Endodermal cell (in vitro differentiated cells): ENCODE measurements around the gene NGEF. TPM values are rescaled to one million over a fixed set of nuclear protein-coding genes. Genes with fewer than 3 reads are reported as not detected.

ENCODE experiments used
- DNase-seq: peaks from one replicate; pipeline ENCODE4 v3.0.0-alpha.2; 2017
- H3K27ac ChIP-seq: 2 replicates; pipeline ENCODE4 v1.5.1; 2013; ENCODE audit warnings: mild to moderate bottlenecking, low read depth, low read length, moderate library complexity
- H3K27me3 ChIP-seq: 2 replicates; pipeline ENCODE4 v1.6.1; 2013; ENCODE audit warnings: mild to moderate bottlenecking, low read length, moderate library complexity; ENCODE audit not compliant: insufficient read depth, control insufficient read depth, poor library complexity, severe bottlenecking
- H3K36me3 ChIP-seq: 2 replicates; pipeline ENCODE4 v1.7.0; 2013; ENCODE audit warnings: mild to moderate bottlenecking, low read length, moderate library complexity; ENCODE audit not compliant: control insufficient read depth, insufficient read depth
- H3K4me1 ChIP-seq: one replicate; pipeline ENCODE4 v1.7.0; 2013; ENCODE audit warnings: low read length; ENCODE audit not compliant: control insufficient read depth, insufficient read depth
- H3K4me3 ChIP-seq: 2 replicates; pipeline ENCODE4 v1.5.1; 2013; ENCODE audit warnings: mild to moderate bottlenecking, low read length, moderate library complexity
- H3K9ac ChIP-seq: 2 replicates; pipeline ENCODE4 v1.6.1; 2013; ENCODE audit warnings: mild to moderate bottlenecking, low read length, moderate library complexity; ENCODE audit not compliant: poor library complexity, severe bottlenecking; ENCODE audit errors: extremely low read depth
- H3K9me3 ChIP-seq: 2 replicates; pipeline ENCODE4 v1.6.1; 2013; ENCODE audit warnings: mild to moderate bottlenecking, low read length, moderate library complexity; ENCODE audit not compliant: control insufficient read depth
- H3K27ac Mint-ChIP-seq: 2 replicates; pipeline ENCODE4 v1.8.0; 2020; ENCODE audit warnings: mixed read lengths
- H3K27me3 Mint-ChIP-seq: 2 replicates; pipeline ENCODE4 v1.8.0; 2021; ENCODE audit warnings: mild to moderate bottlenecking, mixed read lengths; ENCODE audit not compliant: insufficient read depth
- H3K36me3 Mint-ChIP-seq: 2 replicates; pipeline ENCODE4 v1.8.0; 2020; ENCODE audit warnings: low read depth, mixed read lengths
- H3K4me1 Mint-ChIP-seq: 2 replicates; pipeline ENCODE4 v1.8.0; 2020; ENCODE audit warnings: mixed read lengths
- H3K4me3 Mint-ChIP-seq: 2 replicates; pipeline ENCODE4 v1.8.0; 2020; ENCODE audit warnings: mild to moderate bottlenecking, moderate library complexity, mixed read lengths
- H3K9me3 Mint-ChIP-seq: 2 replicates; pipeline ENCODE4 v1.8.0; 2020; ENCODE audit warnings: mild to moderate bottlenecking, mixed read lengths
- CTCF ChIP-seq: fragments of 200-600 bp; sonication (generic); conservative IDR thresholded peaks from 2 replicates; pipeline ENCODE4 v1.5.0; 2021; ENCODE audit warnings: antibody characterized with exemption, mild to moderate bottlenecking
- WGBS, 2 experiments: methylation state at CpG; one replicate each; pipeline versions ENCODE4 v1.1.5 to v1.1.7; 2013; ENCODE audit warnings: missing lambda C conversion rate in 2 of 2, mixed read lengths in 1 of 2; ENCODE audit not compliant: insufficient coverage in 1 of 2, insufficient read length in 1 of 2; 5-methylcytosine and 5-hydroxymethylcytosine counted together
- total RNA-seq, 2 donors: library from RNA; stranded (reverse); fragmentation: NEBNext Ultra II Directional in 1 of 2; extraction: Animal tissue kit (Norgen Biotek cat#: 25700) in 1 of 2; gene quantifications; 2 replicates in 1 of 2; 3 replicates in 1 of 2; pipeline ENCODE4 v1.2.1, GENCODE V29; 2021

Gene NGEF
- total RNA-seq, 2 donors from 2014 or later: 1.8 to 2.9 TPM

- no peaks in the 10 kb centered on the region for H3K36me3 ChIP-seq
- DNase-seq: peak; percentile 84
- no peak overlapping the region for H3K4me3 ChIP-seq
- peaks cover 59% of the 10 kb centered on the region for H3K27me3 ChIP-seq
- H3K27me3 Mint-ChIP-seq: peaks cover 69% of the 10 kb centered on the region
- TF ChIP-seq CTCF: peak; percentile 22
- H3K9ac ChIP-seq: no peak overlapping the region
- H3K4me3 Mint-ChIP-seq: no peak overlapping the region
- H3K4me1 ChIP-seq: no peaks in the 10 kb centered on the region
- H3K27ac Mint-ChIP-seq: no peak overlapping the region
- no peaks in the 10 kb centered on the region for H3K9me3 Mint-ChIP-seq
- 27 to 37% methylated on average over 3 to 11 of the region's 11 CpGs for WGBS, 2 experiments
- H3K27ac ChIP-seq: no peak overlapping the region
- H3K9me3 ChIP-seq: no peaks in the 10 kb centered on the region
- peaks cover 15% of the 10 kb centered on the region for H3K4me1 Mint-ChIP-seq
- no peaks in the 10 kb centered on the region for H3K36me3 Mint-ChIP-seq
These were observed 87.8 kb downstream of the NGEF start for GRCh38 chr2:232925153-232925820.

GRCh38 chr2:232924433-232924832, 88.6 kb downstream of the NGEF start:
- peaks cover 61% of the 10 kb centered on the region for H3K27me3 Mint-ChIP-seq
- peaks cover 50% of the 10 kb centered on the region for H3K27me3 ChIP-seq

GRCh38 chr2:232920760-232921159, 92.3 kb downstream of the NGEF start:
- 89% methylated on average over 3 of the region's 3 CpGs; no CpG with 5 or more reads in 1 of the 2 experiments for WGBS, 2 experiments
- peaks cover 33% of the 10 kb centered on the region for H3K27me3 Mint-ChIP-seq

More at GRCh38 chr2:232924433-232924832, 88.6 kb downstream of the NGEF start:
- no peak overlapping the region for H3K27ac Mint-ChIP-seq
- Histone ChIP-seq H3K9ac (no peak overlapping the region), H3K36me3 (no peaks in the 10 kb centered on the region), H3K4me3 (no peak overlapping the region), H3K27ac (no peak overlapping the region), H3K9me3 (no peaks in the 10 kb centered on the region), H3K4me1 (no peaks in the 10 kb centered on the region)
- no peak overlapping the region for H3K4me3 Mint-ChIP-seq
- TF ChIP-seq CTCF: no peak
- H3K9me3 Mint-ChIP-seq: no peaks in the 10 kb centered on the region
- H3K4me1 Mint-ChIP-seq: peaks cover 21% of the 10 kb centered on the region
- no peaks in the 10 kb centered on the region for H3K36me3 Mint-ChIP-seq
- no peak for DNase-seq

More at GRCh38 chr2:232920760-232921159, 92.3 kb downstream of the NGEF start:
- H3K36me3 Mint-ChIP-seq: no peaks in the 10 kb centered on the region
- H3K27ac Mint-ChIP-seq: no peak overlapping the region
- H3K9ac ChIP-seq: no peak overlapping the region
- H3K27me3 ChIP-seq: peaks cover 17% of the 10 kb centered on the region
- peaks cover 18% of the 10 kb centered on the region for H3K4me1 Mint-ChIP-seq
- H3K4me1 ChIP-seq: no peaks in the 10 kb centered on the region
- no peak for DNase-seq
- TF ChIP-seq CTCF: no peak
- no peaks in the 10 kb centered on the region for H3K9me3 Mint-ChIP-seq
- H3K4me3 ChIP-seq: no peak overlapping the region
- no peaks in the 10 kb centered on the region for H3K9me3 ChIP-seq
- H3K27ac ChIP-seq: no peak overlapping the region
- no peaks in the 10 kb centered on the region for H3K36me3 ChIP-seq
- no peak overlapping the region for H3K4me3 Mint-ChIP-seq
